K562 (cell line): ENCODE results near the gene RIC8B. TPM values are rescaled to one million over a fixed set of nuclear protein-coding genes. Genes with fewer than 3 reads are reported as not detected.

ENCODE experiments used
- ARID1B ChIP-seq: fragments of 450-650 bp; IDR thresholded peaks from 2 replicates; pipeline ENCODE4 v1.6.1; 2016; ENCODE audit warnings: antibody characterized with exemption, mild to moderate bottlenecking, inconsistent platforms
- BCOR ChIP-seq: fragments of 450-650 bp; IDR thresholded peaks from 2 replicates; pipeline ENCODE4 v1.6.1; 2016
- BDP1 ChIP-seq: IDR thresholded peaks from 3 replicates; pipeline ENCODE4 v1.6.1; 2011; ENCODE audit not compliant: insufficient read length, insufficient read depth
- BHLHE40 ChIP-seq: IDR thresholded peaks from 2 replicates; pipeline ENCODE4 v1.6.1; 2011; ENCODE audit warnings: low read length, improper control_type of control experiment
- DIDO1 ChIP-seq: fragments of 450-650 bp; IDR thresholded peaks from 2 replicates; pipeline ENCODE4 v1.6.1; 2016; ENCODE audit warnings: low read depth, missing biosample characterization, missing genetic modification characterization
- ESRRA ChIP-seq: fragments of 450-650 bp; IDR thresholded peaks from 2 replicates; pipeline ENCODE4 v1.6.1; 2014; ENCODE audit warnings: low read depth, mild to moderate bottlenecking, moderate library complexity, borderline replicate concordance
- FOSL1 ChIP-seq: fragments of 200-800 bp; sonication (Bioruptor generic); conservative IDR thresholded peaks from 2 replicates; pipeline ENCODE4 v1.6.1; 2016; ENCODE audit warnings: missing genetic modification characterization, missing compliant biosample characterization
- GTF2B ChIP-seq: IDR thresholded peaks from 2 replicates; pipeline ENCODE4 v1.6.1; 2011; ENCODE audit not compliant: insufficient read length; ENCODE audit errors: extremely low read depth
- HDAC1 ChIP-seq, 2 experiments: fragments of 450-650 bp; IDR thresholded peaks; 2 replicates each; pipeline ENCODE4 v1.6.1; 2016 to 2017; ENCODE audit warnings: inconsistent platforms in 1 of 2, mild to moderate bottlenecking in 1 of 2, moderate library complexity in 1 of 2
- HDAC2 ChIP-seq: fragments of 450-650 bp; IDR thresholded peaks from 2 replicates; pipeline ENCODE4 v1.6.1; 2016; ENCODE audit warnings: mild to moderate bottlenecking
- HES1 ChIP-seq: fragments of 450-650 bp; IDR thresholded peaks from 2 replicates; pipeline ENCODE4 v1.6.1; 2016; ENCODE audit warnings: low read depth, mild to moderate bottlenecking, moderate library complexity
- LCOR ChIP-seq: sonication (generic); formaldehyde crosslinking; IDR thresholded peaks from 2 replicates; pipeline ENCODE4 v1.8.0; 2022; ENCODE audit warnings: mild to moderate bottlenecking, missing genetic modification reagents
- PTBP1 ChIP-seq: fragments of 200-400 bp; formaldehyde crosslinking; IDR thresholded peaks from 2 replicates; pipeline ENCODE4 v1.6.1; 2017; ENCODE audit warnings: low read depth, low read length
- RBM25 ChIP-seq: fragments of 200-400 bp; formaldehyde crosslinking; IDR thresholded peaks from 2 replicates; pipeline ENCODE4 v1.6.1; 2018; ENCODE audit warnings: low read length, low read depth, moderate library complexity; ENCODE audit not compliant: severe bottlenecking
- RNF2 ChIP-seq: sonication (generic); IDR thresholded peaks from 2 replicates; pipeline ENCODE4 v1.6.1; 2016
- SMARCE1 ChIP-seq: fragments of 450-650 bp; IDR thresholded peaks from 2 replicates; pipeline ENCODE4 v1.7.1; 2016; ENCODE audit warnings: mild to moderate bottlenecking
- SPI1 ChIP-seq: IDR thresholded peaks from 2 replicates; pipeline ENCODE4 v1.6.1; 2011; ENCODE audit warnings: low read depth, low read length, control low read depth, borderline replicate concordance
- TEAD4 ChIP-seq, 2 experiments: sonication (generic) in 1 of 2; formaldehyde crosslinking in 1 of 2; IDR thresholded peaks; 2 replicates each; pipeline versions ENCODE4 v1.6.1 to v1.8.0; 2012 to 2022; ENCODE audit warnings: borderline replicate concordance in 1 of 2, inconsistent platforms in 1 of 2, low read length in 1 of 2, mild to moderate bottlenecking in 1 of 2, missing genetic modification reagents in 1 of 2
- ZNF121 ChIP-seq: sonication (generic); formaldehyde crosslinking; conservative IDR thresholded peaks from 2 replicates; pipeline ENCODE4 v1.8.0; 2022; ENCODE audit warnings: missing genetic modification reagents
- ZNF263 ChIP-seq: sonication (generic); formaldehyde crosslinking; IDR thresholded peaks from 2 replicates; pipeline ENCODE4 v1.8.0; 2022; ENCODE audit warnings: mild to moderate bottlenecking, missing genetic modification reagents, borderline replicate concordance
- ZNF282 ChIP-seq: sonication (generic); formaldehyde crosslinking; IDR thresholded peaks from 2 replicates; pipeline ENCODE4 v1.8.1; 2023; ENCODE audit warnings: missing genetic modification reagents
- ZNF609 ChIP-seq: sonication (generic); formaldehyde crosslinking; IDR thresholded peaks from 2 replicates; pipeline ENCODE4 v1.8.1; 2023; ENCODE audit warnings: missing genetic modification reagents, mild to moderate bottlenecking, borderline replicate concordance
- ZNF644 ChIP-seq: fragments of 200-800 bp; sonication (Bioruptor generic); IDR thresholded peaks from 2 replicates; pipeline ENCODE4 v1.6.1; 2016; ENCODE audit warnings: low read depth, missing genetic modification characterization, missing compliant biosample characterization
- polyA plus RNA-seq, 8 experiments: library from polyadenylated mRNA; depleted of rRNA in 4 of 8; stranded (reverse) in 5 of 8; unstranded in 3 of 8; fragments of >200 nt; fragmentation: Nextera tagmentation in 2 of 8; fragmentation: Illumina TruSeq in 1 of 8; extraction: Ambion mirVana in 2 of 8; extraction: Trizol in 1 of 8; gene quantifications; 2 replicates each; pipeline versions ENCODE4 v1.2.1 to v1.2.3, GENCODE V29; 2011 to 2014; ENCODE audit warnings: inconsistent platforms in 1 of 8, missing spikeins in 1 of 8
- total RNA-seq, 7 experiments: library from RNA; depleted of rRNA in 6 of 7; stranded (reverse); fragments of >200 nt in 6 of 7; fragmentation: Illumina TruSeq in 2 of 7; extraction: Trizol in 2 of 7; gene quantifications; 2 replicates each; pipeline versions ENCODE4 v1.2.1 to v1.2.3, GENCODE V29; 2011 to 2021; ENCODE audit warnings: low replicate concordance in 1 of 7

Gene RIC8B
- total and polyA plus RNA-seq, 9 of the 15 experiments (the other 6 are each of a cell fraction or from before 2014, with no cell fraction given): 0.92 to 8.1 (median 4.8) TPM

DNA sequence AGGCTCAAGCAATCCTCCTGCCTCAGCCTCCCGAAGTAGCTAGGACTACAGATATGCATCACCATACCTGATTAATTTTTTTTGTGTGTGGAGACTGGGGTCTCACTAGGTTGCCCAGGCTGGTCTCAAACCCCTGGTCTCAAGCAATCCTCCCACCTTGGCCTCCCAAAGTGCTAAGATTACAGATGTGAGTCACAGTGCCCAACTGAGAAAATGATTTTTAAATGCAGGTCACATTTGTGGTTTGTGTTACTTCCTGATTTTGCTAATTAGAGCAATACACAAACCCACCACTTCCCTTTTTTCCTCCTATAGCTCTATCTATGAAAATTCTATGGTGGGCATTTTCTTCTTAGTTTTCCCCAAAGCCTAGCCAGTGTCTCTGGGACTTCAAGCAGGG lies 135.7 kb downstream of the RIC8B start (continued):
- TF ChIP-seq ZNF282: no peak
- TF ChIP-seq BDP1: no peak
- 0 out of 2 replicates have a peak, but pooled peaks have one; percentile 72 for TF ChIP-seq ZNF609 (CRISPR knock-in tag)
- peak; percentile 36 for TF ChIP-seq RBM25
- peak in 1 of 2 experiments; percentile 45; a peak in 1 of 4 replicates for TF ChIP-seq HDAC1 (IDR thresholded peaks at IDR 0.05)
- TF ChIP-seq HDAC2: peak; percentile 54; the same call in 1 of the 2 replicates
- no peak for TF ChIP-seq GTF2B
- TF ChIP-seq ZNF263 (CRISPR knock-in tag): no peak
- peak; percentile 99 for TF ChIP-seq SPI1
- TF ChIP-seq DIDO1 (tag): no peak
- TF ChIP-seq BHLHE40: no peak
- TF ChIP-seq RNF2: peak; percentile 57; the same call in 1 of the 2 replicates
- TF ChIP-seq ZNF644 (tag): 0 out of 2 replicates have a peak, but pooled peaks have one; percentile 34
- peak; percentile 78; the same call in 1 of the 2 replicates for TF ChIP-seq ESRRA
- peak; percentile 77; the same call in 1 of the 2 replicates for TF ChIP-seq HES1
- peak; percentile 11; the same call in 1 of the 2 replicates for TF ChIP-seq BCOR
- peak; percentile 25; the same call in 1 of the 2 replicates for TF ChIP-seq ARID1B
- TF ChIP-seq TEAD4 (IDR thresholded peaks at IDR 0.05; ENCODE audit: low read length): peak; percentile 55; the same call in 1 of the 2 replicates
- no peak for TF ChIP-seq TEAD4 (CRISPR knock-in tag; IDR thresholded peaks at IDR 0.05; ENCODE audit: borderline replicate concordance)
- TF ChIP-seq ZNF121 (CRISPR knock-in tag): peak; percentile 97
- TF ChIP-seq SMARCE1: peak; percentile 48; the same call in 1 of the 2 replicates
- peak; percentile 87 for TF ChIP-seq FOSL1 (tag)
- no peak for TF ChIP-seq PTBP1
- TF ChIP-seq LCOR: 0 out of 2 replicates have a peak, but pooled peaks have one; percentile 12
